HEK293T (cell line): ENCODE results near the gene ABL2.

ENCODE experiments used
- CTCF ChIA-PET: fragments of 350-600 bp; formaldehyde crosslinking; extraction: SDS; loops from one replicate; lab custom pipeline; 2021; ENCODE audit warnings: antibody characterized with exemption, inconsistent platforms; lab: Yijun Ruan, JAX
- POLR2A ChIA-PET: fragments of 350-600 bp; formaldehyde crosslinking; extraction: SDS; loops from one replicate; lab custom pipeline; 2020; ENCODE audit warnings: antibody characterized with exemption, inconsistent platforms; lab: Yijun Ruan, JAX
- DNase-seq: peaks from one replicate; pipeline ENCODE4 v3.0.0; 2012; ENCODE audit warnings: mixed read lengths; ENCODE audit errors: extremely low spot score
- ARNT ChIP-seq: fragments of 450-650 bp; IDR thresholded peaks from 2 replicates; pipeline ENCODE4 v1.6.1; 2017; ENCODE audit warnings: mild to moderate bottlenecking
- BHLHE40 ChIP-seq: fragments of 450-650 bp; IDR thresholded peaks from 2 replicates; pipeline ENCODE4 v1.6.1; 2016; ENCODE audit warnings: mild to moderate bottlenecking, moderate library complexity, borderline replicate concordance
- CTBP1 ChIP-seq: fragments of 450-650 bp; IDR thresholded peaks from 2 replicates; pipeline ENCODE4 v1.6.1; 2016; ENCODE audit warnings: borderline replicate concordance
- ELF4 ChIP-seq: fragments of 450-650 bp; IDR thresholded peaks from 2 replicates; pipeline ENCODE4 v1.6.1; 2017; ENCODE audit warnings: antibody characterized with exemption
- FOXA1 ChIP-seq: fragments of 450-650 bp; IDR thresholded peaks from 2 replicates; pipeline ENCODE4 v1.6.1; 2016; ENCODE audit warnings: mild to moderate bottlenecking
- FOXK2 ChIP-seq: fragments of 450-650 bp; IDR thresholded peaks from 2 replicates; pipeline ENCODE4 v1.6.1; 2016; ENCODE audit warnings: mild to moderate bottlenecking
- FOXM1 ChIP-seq: fragments of 450-650 bp; IDR thresholded peaks from 2 replicates; pipeline ENCODE4 v1.6.1; 2017; ENCODE audit warnings: mild to moderate bottlenecking, borderline replicate concordance
- HDGF ChIP-seq: fragments of 450-650 bp; IDR thresholded peaks from 2 replicates; pipeline ENCODE4 v1.6.1; 2017; ENCODE audit warnings: antibody characterized with exemption, borderline replicate concordance
- L3MBTL2 ChIP-seq: fragments of 450-650 bp; conservative IDR thresholded peaks from 2 replicates; pipeline ENCODE4 v1.6.1; 2016; ENCODE audit warnings: mild to moderate bottlenecking
- LEF1 ChIP-seq: fragments of 450-650 bp; IDR thresholded peaks from 2 replicates; pipeline ENCODE4 v1.6.1; 2017; ENCODE audit warnings: mild to moderate bottlenecking, borderline replicate concordance
- NFRKB ChIP-seq: fragments of 450-650 bp; IDR thresholded peaks from 2 replicates; pipeline ENCODE4 v1.6.1; 2016; ENCODE audit warnings: mild to moderate bottlenecking, moderate library complexity
- PKNOX1 ChIP-seq: fragments of 450-650 bp; IDR thresholded peaks from 2 replicates; pipeline ENCODE4 v1.6.1; 2016
- SP1 ChIP-seq: fragments of 450-650 bp; IDR thresholded peaks from 2 replicates; pipeline ENCODE4 v1.6.1; 2017
- SUZ12 ChIP-seq: fragments of 450-650 bp; IDR thresholded peaks from 2 replicates; pipeline ENCODE4 v1.6.1; 2016; ENCODE audit warnings: mild to moderate bottlenecking
- TARDBP ChIP-seq: fragments of 450-650 bp; IDR thresholded peaks from 2 replicates; pipeline ENCODE4 v1.6.1; 2016
- ZNF384 ChIP-seq: fragments of 450-650 bp; IDR thresholded peaks from 2 replicates; pipeline ENCODE4 v1.6.1; 2016

Gene ABL2

GRCh38 chr1:179052776-179053175, 176.7 kb downstream of the ABL2 start:
- CTCF ChIA-PET: no interaction called here
- POLR2A ChIA-PET: no interaction called here
- DNase-seq: no peak
- TF ChIP-seq ZNF384: no peak
- TF ChIP-seq SP1: no peak
- no peak for TF ChIP-seq BHLHE40
- TF ChIP-seq TARDBP: no peak
- no peak for TF ChIP-seq FOXA1
- TF ChIP-seq SUZ12: no peak
- TF ChIP-seq CTBP1: no peak
- TF ChIP-seq HDGF: no peak
- TF ChIP-seq LEF1: no peak
- TF ChIP-seq PKNOX1: no peak
- no peak for TF ChIP-seq L3MBTL2
- TF ChIP-seq ARNT: no peak
- TF ChIP-seq FOXK2: no peak
- TF ChIP-seq NFRKB: no peak
- TF ChIP-seq FOXM1: no peak
- no peak for TF ChIP-seq ELF4
